OCI-LY3 (cell line): Measurements from ENCODE around the gene MTHFSD.

ENCODE experiments used
- H2AFZ ChIP-seq: fragments of 200-600, 300-600 bp; shearing (Covaris generic); 2 replicates; pipeline ENCODE4 v1.6.0; 2014; ENCODE audit warnings: antibody characterized with exemption, low read depth, low read length
- H3K27ac ChIP-seq: fragments of 200-600, 300-600 bp; sonication (generic); 2 replicates; pipeline ENCODE4 v1.5.1; 2014; ENCODE audit warnings: mild to moderate bottlenecking, low read length, moderate library complexity, mixed read lengths
- H3K27me3 ChIP-seq: fragments of 200-600, 300-600 bp; sonication (generic); 2 replicates; pipeline ENCODE4 v1.6.1; 2014; ENCODE audit warnings: low read depth, low read length, mixed read lengths
- H3K36me3 ChIP-seq: fragments of 200-600, 300-600 bp; sonication (generic); replicated peaks from 2 replicates; pipeline ENCODE3; 2014; ENCODE audit warnings: low read depth, low read length, mixed read lengths
- H3K4me1 ChIP-seq: fragments of 300-600, 200-600 bp; sonication (generic); 2 replicates; pipeline ENCODE4 v1.6.1; 2014; ENCODE audit warnings: low read length, mixed read lengths
- H3K4me2 ChIP-seq: fragments of 200-600, 300-600 bp; sonication (generic); 2 replicates; pipeline ENCODE4 v1.6.1; 2014; ENCODE audit warnings: low read length, mixed read lengths
- H3K4me3 ChIP-seq: fragments of 300-600, 200-600 bp; sonication (generic); 2 replicates; pipeline ENCODE4 v1.5.1; 2014; ENCODE audit warnings: antibody characterized with exemption, mild to moderate bottlenecking, low read length, moderate library complexity
- H3K79me2 ChIP-seq: fragments of 300-600, 200-600 bp; shearing (Covaris generic); 2 replicates; pipeline ENCODE4 v1.6.1; 2014; ENCODE audit warnings: mild to moderate bottlenecking, low read length, mixed read lengths
- H3K9ac ChIP-seq: fragments of 300-600, 200-600 bp; shearing (Covaris generic); 2 replicates; pipeline ENCODE4 v1.6.0; 2014; ENCODE audit warnings: mild to moderate bottlenecking, low read length, moderate library complexity
- H3K9me3 ChIP-seq: fragments of 200-600, 300-600 bp; shearing (Covaris generic); 2 replicates; pipeline ENCODE4 v1.6.1; 2014; ENCODE audit warnings: low read length, mixed read lengths; ENCODE audit not compliant: insufficient read depth
- H4K20me1 ChIP-seq: fragments of 200-600, 300-600 bp; sonication (generic); 2 replicates; pipeline ENCODE4 v1.6.1; 2016; ENCODE audit warnings: low read length, mixed read lengths; ENCODE audit not compliant: insufficient read depth
- EZH2phosphoT487 ChIP-seq: fragments of 200-600 bp; shearing (Covaris generic); IDR thresholded peaks from 2 replicates; pipeline ENCODE4 v1.6.1; 2018; ENCODE audit warnings: antibody characterized with exemption, mixed run types, low read depth
- TF ChIP-seq, protein P1 (sequence below): fragments of 200-600, 300-600 bp; sonication (generic); IDR thresholded peaks from 2 replicates; pipeline ENCODE4 v1.5.1; 2014; ENCODE audit warnings: antibody characterized with exemption, low read length, low read depth

The MTHFSD gene

DNA sequence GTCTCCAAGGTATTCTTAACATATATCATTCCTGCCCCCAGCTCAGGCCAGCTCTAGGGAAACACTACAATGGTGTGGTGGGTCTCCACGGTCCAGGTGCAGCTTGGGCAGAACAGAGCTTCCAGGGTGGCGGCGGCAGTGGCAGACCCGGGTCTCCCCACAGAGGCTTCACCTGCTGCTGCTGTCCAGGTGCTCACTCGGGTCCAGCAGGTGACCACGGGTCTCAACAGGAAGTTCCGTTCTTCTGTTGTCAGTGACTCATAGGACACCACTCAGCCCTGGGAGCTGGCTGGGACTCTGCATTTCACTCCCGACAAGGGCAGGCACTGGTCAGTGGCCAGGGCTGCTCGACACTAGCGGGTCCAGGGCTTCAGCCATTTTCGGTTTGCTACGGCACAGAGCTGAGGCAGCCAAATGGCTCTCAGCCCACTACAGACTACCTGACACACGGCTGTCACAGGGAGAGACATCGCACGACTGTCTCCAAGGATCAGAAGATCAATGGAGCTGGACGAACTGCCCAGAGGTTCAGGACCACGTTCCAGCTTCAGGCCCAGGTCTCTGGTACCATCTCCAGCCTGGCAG, 16.7 kb downstream of the MTHFSD start:
- Histone ChIP-seq H3K9ac (no peak overlapping the region), H3K27ac (no peak overlapping the region), H2AFZ (no peak overlapping the region), H3K4me2 (no peak overlapping the region), H3K36me3 (peaks cover 23% of the 10 kb centered on the region), H3K9me3 (no peaks in the 10 kb centered on the region), H3K4me3 (no peak overlapping the region), H4K20me1 (no peaks in the 10 kb centered on the region), H3K27me3 (no peaks in the 10 kb centered on the region), H3K4me1 (no peaks in the 10 kb centered on the region), H3K79me2 (no peaks in the 10 kb centered on the region)
- no peak for TF ChIP-seq EZH2phosphoT487
- TF ChIP-seq, protein P1, sequence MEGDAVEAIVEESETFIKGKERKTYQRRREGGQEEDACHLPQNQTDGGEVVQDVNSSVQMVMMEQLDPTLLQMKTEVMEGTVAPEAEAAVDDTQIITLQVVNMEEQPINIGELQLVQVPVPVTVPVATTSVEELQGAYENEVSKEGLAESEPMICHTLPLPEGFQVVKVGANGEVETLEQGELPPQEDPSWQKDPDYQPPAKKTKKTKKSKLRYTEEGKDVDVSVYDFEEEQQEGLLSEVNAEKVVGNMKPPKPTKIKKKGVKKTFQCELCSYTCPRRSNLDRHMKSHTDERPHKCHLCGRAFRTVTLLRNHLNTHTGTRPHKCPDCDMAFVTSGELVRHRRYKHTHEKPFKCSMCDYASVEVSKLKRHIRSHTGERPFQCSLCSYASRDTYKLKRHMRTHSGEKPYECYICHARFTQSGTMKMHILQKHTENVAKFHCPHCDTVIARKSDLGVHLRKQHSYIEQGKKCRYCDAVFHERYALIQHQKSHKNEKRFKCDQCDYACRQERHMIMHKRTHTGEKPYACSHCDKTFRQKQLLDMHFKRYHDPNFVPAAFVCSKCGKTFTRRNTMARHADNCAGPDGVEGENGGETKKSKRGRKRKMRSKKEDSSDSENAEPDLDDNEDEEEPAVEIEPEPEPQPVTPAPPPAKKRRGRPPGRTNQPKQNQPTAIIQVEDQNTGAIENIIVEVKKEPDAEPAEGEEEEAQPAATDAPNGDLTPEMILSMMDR, result no peak

DNA sequence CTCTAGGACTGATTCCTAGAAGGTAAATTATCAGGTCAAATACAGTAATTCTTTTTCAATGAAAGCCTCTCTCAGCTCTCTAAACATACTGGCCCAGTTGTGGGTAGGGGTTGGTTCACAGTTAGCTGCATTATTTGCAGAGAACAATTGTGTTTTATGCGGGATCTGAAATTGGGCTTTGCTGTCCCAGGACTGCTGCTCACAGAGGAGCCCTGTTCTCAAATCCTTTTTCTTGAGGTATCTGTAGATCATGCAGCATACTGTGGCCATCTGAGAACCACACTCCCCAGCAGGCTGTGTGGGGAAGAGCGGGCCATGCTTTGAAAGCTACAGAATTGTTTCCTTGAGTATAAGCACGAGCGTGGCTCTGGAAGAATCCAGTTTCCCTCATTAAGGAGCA, 17.5 kb downstream of the MTHFSD start:
- Histone ChIP-seq H3K9ac (no peak overlapping the region), H3K9me3 (no peaks in the 10 kb centered on the region), H3K36me3 (peaks cover 23% of the 10 kb centered on the region), H3K4me3 (no peak overlapping the region), H3K27ac (no peak overlapping the region), H3K27me3 (no peaks in the 10 kb centered on the region), H3K4me1 (no peaks in the 10 kb centered on the region), H3K4me2 (no peak overlapping the region), H3K79me2 (no peaks in the 10 kb centered on the region), H2AFZ (no peak overlapping the region), H4K20me1 (no peaks in the 10 kb centered on the region)
- TF ChIP-seq, protein P1, result no peak
- TF ChIP-seq EZH2phosphoT487, result no peak

DNA sequence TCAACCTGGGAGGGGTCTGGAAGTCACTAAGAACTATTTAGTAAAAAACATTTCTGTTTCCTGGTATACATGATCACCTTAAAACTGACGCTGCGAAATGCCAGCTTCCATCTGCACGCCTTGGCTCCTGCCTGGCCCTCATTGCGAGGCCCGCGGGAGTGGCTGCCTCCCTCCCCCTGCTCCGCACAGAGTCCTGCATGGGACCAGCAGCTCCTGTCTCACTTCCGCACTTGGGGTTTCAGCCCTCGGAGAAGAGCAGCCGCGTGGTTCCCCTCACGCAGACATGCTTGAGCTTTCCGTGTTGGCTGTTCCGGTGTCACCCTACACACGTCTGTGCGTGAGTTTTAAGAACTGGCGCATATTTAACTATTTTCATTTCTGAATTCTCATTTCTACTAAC, 18.4 kb downstream of the MTHFSD start:
- Histone ChIP-seq H3K9me3 (no peaks in the 10 kb centered on the region), H3K9ac (no peak overlapping the region), H3K36me3 (peaks cover 18% of the 10 kb centered on the region), H2AFZ (no peak overlapping the region), H3K4me2 (no peak overlapping the region), H3K27me3 (no peaks in the 10 kb centered on the region), H3K79me2 (no peaks in the 10 kb centered on the region), H4K20me1 (no peaks in the 10 kb centered on the region), H3K4me3 (no peak overlapping the region), H3K27ac (no peak overlapping the region), H3K4me1 (no peaks in the 10 kb centered on the region)
- TF ChIP-seq, protein P1, result no peak
- no peak for TF ChIP-seq EZH2phosphoT487

DNA sequence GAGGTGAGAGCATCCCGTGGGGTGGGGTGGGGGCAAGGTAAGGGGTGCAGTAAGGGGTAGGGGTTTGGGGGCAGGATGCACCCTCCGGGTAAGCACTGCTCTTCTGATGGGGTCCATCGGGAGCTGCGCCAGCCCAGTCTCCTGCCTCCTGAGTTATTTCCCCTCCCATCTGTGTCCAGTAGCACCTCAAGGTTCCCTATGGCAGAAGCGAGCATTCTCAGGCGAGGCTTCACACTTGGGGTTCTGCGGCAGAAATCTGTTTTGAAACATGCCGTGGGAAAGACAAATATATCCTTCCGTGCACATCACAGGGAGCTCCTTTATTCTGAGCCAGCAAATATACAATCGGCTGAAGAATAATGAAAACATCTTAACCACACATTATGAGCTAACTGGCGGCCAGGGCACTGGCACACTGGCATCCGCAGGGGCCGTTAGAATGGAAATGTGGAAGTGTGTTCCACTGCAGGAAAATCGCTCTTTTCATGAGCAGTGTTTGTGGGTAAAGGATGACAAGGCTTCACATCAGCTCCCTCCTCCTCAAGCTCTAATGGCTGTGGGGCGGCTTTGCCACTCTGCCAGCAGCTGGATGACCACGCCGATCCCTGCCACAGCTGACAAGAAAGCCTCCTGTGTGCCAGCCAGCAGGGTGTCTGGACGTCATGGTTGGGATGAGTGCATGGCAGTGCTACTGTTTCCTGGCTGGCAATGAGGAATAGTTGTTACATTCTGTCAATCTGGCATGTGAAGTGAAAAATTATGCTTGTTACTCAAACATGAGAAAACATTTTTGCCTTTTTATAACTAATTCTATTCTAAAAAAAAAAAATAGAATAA, 20.0 kb downstream of the MTHFSD start:
- Histone ChIP-seq H2AFZ (no peak overlapping the region), H3K9me3 (no peaks in the 10 kb centered on the region), H3K4me1 (no peaks in the 10 kb centered on the region), H3K9ac (no peak overlapping the region), H3K4me3 (no peak overlapping the region), H3K4me2 (no peak overlapping the region), H3K79me2 (no peaks in the 10 kb centered on the region), H3K27me3 (no peaks in the 10 kb centered on the region), H3K27ac (no peak overlapping the region), H4K20me1 (no peaks in the 10 kb centered on the region), H3K36me3 (peaks cover 11% of the 10 kb centered on the region)
- no peak for TF ChIP-seq EZH2phosphoT487
- TF ChIP-seq, protein P1, result no peak
